H1 (cell line): ENCODE measurements around the gene VPS41. TPM values are rescaled to one million over a fixed set of nuclear protein-coding genes. Genes with fewer than 3 reads are reported as not detected.
A peak's percentile ranks its signal among the peaks of the same experiment; 100 is the strongest.

Experiments
- CTCF ChIA-PET: fragments of 300-600 bp; sonication (Branson Sonifier 250); formaldehyde crosslinking; loops from one replicate; lab custom pipeline; 2021; ENCODE audit not compliant: partially characterized antibody; lab: Charles Lee
- POLR2A ChIA-PET: fragments of 300-600 bp; sonication (Branson Sonifier 250); formaldehyde crosslinking; loops from one replicate; lab custom pipeline; 2021; ENCODE audit warnings: inconsistent platforms; ENCODE audit not compliant: partially characterized antibody; lab: Charles Lee
- DNase-seq, 2 experiments: peaks; one replicate each; pipeline versions ENCODE4 v3.0.0 to v3.0.0-alpha.2; 2010 to 2022; ENCODE audit warnings: low spot score in 2 of 2, low read depth in 1 of 2, mixed read lengths in 1 of 2
- FAIRE-seq: peaks from 2 replicates; lab custom pipeline; 2011; peaks lifted over from hg19 to GRCh38; lab: Jason Lieb, UNC
- H2AFZ ChIP-seq: 2 replicates; pipeline ENCODE4 v1.8.1; 2012; ENCODE audit warnings: low read length, inconsistent platforms
- H2AK5ac ChIP-seq: 2 replicates; pipeline ENCODE4 v1.6.1; 2013; ENCODE audit warnings: low read depth, low read length
- H2BK120ac ChIP-seq: replicated peaks from 2 replicates; pipeline ENCODE3; 2013; ENCODE audit warnings: low read depth, low read length, inconsistent platforms
- H2BK12ac ChIP-seq: 2 replicates; pipeline ENCODE4 v1.6.1; 2013; ENCODE audit warnings: low read depth, low read length
- H2BK15ac ChIP-seq: 2 replicates; pipeline ENCODE4 v1.6.1; 2013; ENCODE audit warnings: low read length
- H2BK20ac ChIP-seq: 2 replicates; pipeline ENCODE4 v1.6.1; 2013; ENCODE audit warnings: low read length
- H2BK5ac ChIP-seq: 2 replicates; pipeline ENCODE4 v1.6.1; 2013; ENCODE audit warnings: low read depth, low read length
- H3K14ac ChIP-seq: 2 replicates; pipeline ENCODE4 v1.6.1; 2013; ENCODE audit warnings: inconsistent platforms; ENCODE audit not compliant: insufficient read length
- H3K18ac ChIP-seq: 2 replicates; pipeline ENCODE4 v1.6.1; 2013; ENCODE audit warnings: low read length; ENCODE audit errors: extremely low read depth
- H3K23ac ChIP-seq: 2 replicates; pipeline ENCODE4 v1.6.1; 2013; ENCODE audit warnings: inconsistent platforms; ENCODE audit not compliant: insufficient read length
- H3K23me2 ChIP-seq: 2 replicates; pipeline ENCODE4 v1.6.1; 2013; ENCODE audit warnings: low read depth, low read length
- H3K27ac ChIP-seq: 2 replicates; pipeline ENCODE4 v1.6.1; 2011; ENCODE audit warnings: low read depth, low read length, inconsistent platforms
- H3K27me3 ChIP-seq, 4 experiments: replicated peaks in 1 of 4; 1 replicate in 1 of 4; 2 replicates in 3 of 4; pipeline versions ENCODE4 v1.6.1 to v1.8.1; 2011 to 2013; ENCODE audit warnings: low read length in 3 of 4, mild to moderate bottlenecking in 3 of 4, inconsistent platforms in 2 of 4, mixed read lengths in 2 of 4, moderate library complexity in 1 of 4; ENCODE audit not compliant: control insufficient read depth in 3 of 4, insufficient read depth in 3 of 4; ENCODE audit errors: extremely low read depth in 1 of 4
- H3K36me3 ChIP-seq, 4 experiments: 2 replicates each; pipeline versions ENCODE4 v1.6.1 to v1.8.1; 2011 to 2013; ENCODE audit warnings: mild to moderate bottlenecking in 4 of 4, low read length in 3 of 4, moderate library complexity in 2 of 4, control low read depth in 1 of 4, inconsistent platforms in 1 of 4; ENCODE audit not compliant: insufficient read depth in 4 of 4, control insufficient read depth in 2 of 4
- H3K4ac ChIP-seq: replicated peaks from 2 replicates; pipeline ENCODE3; 2013; ENCODE audit warnings: low read length, low read depth, mixed read lengths, inconsistent platforms; ENCODE audit not compliant: insufficient read length
- H3K4me1 ChIP-seq, 4 experiments: replicated peaks in 1 of 4; 1 replicate in 1 of 4; 2 replicates in 3 of 4; pipeline versions ENCODE4 v1.6.1 to v1.8.1; 2011 to 2013; ENCODE audit warnings: low read length in 3 of 4, inconsistent platforms in 2 of 4, mixed read lengths in 1 of 4; ENCODE audit not compliant: insufficient read depth in 4 of 4, control insufficient read depth in 3 of 4
- H3K4me2 ChIP-seq, 2 experiments: 2 replicates each; pipeline versions ENCODE4 v1.6.1 to v1.8.1; 2011 to 2013; ENCODE audit warnings: low read depth in 2 of 2, low read length in 2 of 2, control low read depth in 1 of 2, inconsistent platforms in 1 of 2, mild to moderate bottlenecking in 1 of 2; ENCODE audit not compliant: insufficient read depth in 1 of 2
- H3K4me3 ChIP-seq, 4 experiments: fragments of 200-600, 300-600 bp in 1 of 4; sonication (generic), shearing (Covaris generic), sonication (Bioruptor Twin) in 1 of 4; 2 replicates each; pipeline versions ENCODE4 v1.5.1 to v1.8.1; 2011 to 2016; ENCODE audit warnings: low read length in 4 of 4, low read depth in 3 of 4, control low read depth in 2 of 4, inconsistent platforms in 2 of 4, mild to moderate bottlenecking in 2 of 4, mixed read lengths in 1 of 4, moderate library complexity in 1 of 4; ENCODE audit not compliant: insufficient read depth in 2 of 4; ENCODE audit errors: extremely low read depth in 1 of 4
- H3K56ac ChIP-seq: replicated peaks from 2 replicates; pipeline ENCODE3; 2013; ENCODE audit warnings: low read depth, mild to moderate bottlenecking, mixed read lengths, low read length, inconsistent platforms; ENCODE audit not compliant: insufficient read length
- H3K79me1 ChIP-seq: 2 replicates; pipeline ENCODE4 v1.6.1; 2013; ENCODE audit warnings: low read depth, low read length, control low read depth
- H3K79me2 ChIP-seq, 2 experiments: 2 replicates each; pipeline versions ENCODE4 v1.6.1 to v1.8.1; 2012 to 2013; ENCODE audit warnings: low read length in 2 of 2, mild to moderate bottlenecking in 2 of 2, inconsistent platforms in 1 of 2; ENCODE audit not compliant: insufficient read depth in 2 of 2, control insufficient read depth in 1 of 2
- H3K9ac ChIP-seq, 4 experiments: replicated peaks in 1 of 4; 1 replicate in 1 of 4; 2 replicates in 3 of 4; pipeline versions ENCODE4 v1.6.1 to v1.8.1; 2011 to 2013; ENCODE audit warnings: low read depth in 3 of 4, low read length in 3 of 4, control low read depth in 2 of 4, mild to moderate bottlenecking in 2 of 4, moderate library complexity in 2 of 4, inconsistent platforms in 1 of 4; ENCODE audit errors: extremely low read depth in 1 of 4
- H3K9me3 ChIP-seq, 2 experiments: 2 replicates each; pipeline versions ENCODE4 v1.6.1 to v1.8.1; 2012 to 2013; ENCODE audit warnings: mild to moderate bottlenecking in 2 of 2, moderate library complexity in 2 of 2, control low read depth in 1 of 2, inconsistent platforms in 1 of 2, low read depth in 1 of 2, low read length in 1 of 2, mixed read lengths in 1 of 2; ENCODE audit not compliant: insufficient read depth in 2 of 2
- H4K20me1 ChIP-seq, 2 experiments: replicated peaks in 1 of 2; 2 replicates each; pipeline versions ENCODE3 to v1.8.1; 2011 to 2013; ENCODE audit warnings: inconsistent platforms in 2 of 2, low read length in 2 of 2, mild to moderate bottlenecking in 1 of 2; ENCODE audit not compliant: insufficient read depth in 2 of 2, control insufficient read depth in 1 of 2
- H4K5ac ChIP-seq: 2 replicates; pipeline ENCODE4 v1.6.1; 2013; ENCODE audit warnings: low read length, low read depth, mixed read lengths, inconsistent platforms; ENCODE audit not compliant: insufficient read length
- H4K8ac ChIP-seq: 2 replicates; pipeline ENCODE4 v1.8.0; 2013; ENCODE audit warnings: mild to moderate bottlenecking, moderate library complexity, low read length, inconsistent platforms; ENCODE audit not compliant: insufficient read depth; ENCODE audit errors: extremely low read depth
- H4K91ac ChIP-seq: replicated peaks from 2 replicates; pipeline ENCODE3; 2013; ENCODE audit warnings: low read length, mixed read lengths, inconsistent platforms; ENCODE audit not compliant: insufficient read length
- CBX5 ChIP-seq: fragments of 300-800, 300-1000 bp; sonication (generic); IDR thresholded peaks from 2 replicates; pipeline ENCODE4 v1.7.1; 2016; ENCODE audit warnings: antibody characterized with exemption, low read length, low read depth
- CEBPB ChIP-seq: IDR thresholded peaks from 2 replicates; pipeline ENCODE4 v1.6.1; 2012; ENCODE audit warnings: low read depth, low read length
- ZNF274 ChIP-seq: IDR thresholded peaks from 2 replicates; pipeline ENCODE4 v1.7.0; 2012; ENCODE audit warnings: low read length, borderline replicate concordance; ENCODE audit errors: extremely low read depth
- WGBS, 2 experiments: shearing (Covaris generic) in 1 of 2; methylation state at CpG; one replicate each; pipeline versions ENCODE4 v1.1.6 to v1.1.7; 2013 to 2015; ENCODE audit warnings: low lambda C conversion rate in 2 of 2, mixed read lengths in 2 of 2, inconsistent platforms in 1 of 2, low coverage in 1 of 2, missing lambda C conversion rate in 1 of 2; ENCODE audit not compliant: insufficient replicate concordance in 2 of 2, insufficient coverage in 1 of 2, insufficient read length in 1 of 2; ENCODE audit errors: extremely low coverage in 1 of 2, missing lambda C conversion rate in 1 of 2; 5-methylcytosine and 5-hydroxymethylcytosine counted together
- polyA plus RNA-seq, 7 experiments: library from polyadenylated mRNA; depleted of rRNA in 3 of 7; stranded (reverse) in 5 of 7; unstranded in 2 of 7; fragments of >200 nt in 5 of 7; fragments of 200-250 nt in 2 of 7; gene quantifications; 1 replicate in 5 of 7; 2 replicates in 1 of 7; 4 replicates in 1 of 7; pipeline versions ENCODE4 v1.2.1 to v1.2.3, GENCODE V29; 2011 to 2013; ENCODE audit warnings: missing spikeins in 2 of 7, mixed read lengths in 2 of 7
- total RNA-seq: library from RNA; stranded (reverse); fragmentation: NEBNext Ultra II Directional; extraction: Animal tissue kit (Norgen Biotek cat#: 25700); gene quantifications from 2 replicates; pipeline ENCODE4 v1.2.1, GENCODE V29; 2021
- TF ChIP-seq, protein P1 (sequence below): IDR thresholded peaks from 2 replicates; pipeline ENCODE4 v1.6.1; 2011; ENCODE audit warnings: low read depth, mild to moderate bottlenecking, low read length; ENCODE audit not compliant: insufficient read depth

The VPS41 gene
- total and polyA plus RNA-seq, 2 of the 8 experiments (the other 6 are each of a cell fraction or from before 2014, with no cell fraction given), result 10.7 to 63.3 TPM

DNA sequence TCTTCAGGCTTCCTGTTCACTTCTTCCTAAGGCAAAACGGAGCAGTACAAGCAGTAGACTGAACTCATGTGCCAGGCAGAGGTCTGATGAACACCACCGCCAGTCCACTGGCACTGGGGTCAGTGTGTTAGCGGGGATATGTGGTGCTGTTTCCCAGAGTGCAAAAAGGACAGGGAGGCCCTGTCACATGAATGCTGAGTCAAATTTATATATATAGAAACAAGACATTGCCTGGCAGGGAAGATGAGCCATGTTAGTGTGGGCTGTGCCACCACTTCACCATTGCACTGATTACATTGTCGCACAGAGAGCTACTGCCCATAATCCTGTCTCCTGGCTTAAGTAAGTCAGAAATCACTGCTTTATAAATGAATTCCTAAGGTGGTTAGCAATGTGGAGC is 155.6 kb downstream of the VPS41 start:
- Histone ChIP-seq H2AK5ac (no peak overlapping the region), H3K79me1 (no peaks in the 10 kb centered on the region), H3K9me3 (no peaks in the 10 kb centered on the region), H4K8ac (no peak overlapping the region), H3K4me2 (peak overlapping the region in 1 of 2 experiments; percentile 23; a peak in 2 of 4 replicates), H3K36me3 (peaks cover 0 to 23% (median 6%) of the 10 kb centered on the region in 4 experiments; a peak in 3 of 8 replicates), H2AFZ (no peak overlapping the region), H2BK20ac (no peak overlapping the region), H3K14ac (peak overlapping the region; percentile 69), H2BK15ac (no peak overlapping the region), H3K27ac (no peak overlapping the region), H2BK12ac (no peak overlapping the region), H3K79me2 (no peaks in the 10 kb centered on the region), H4K5ac (peak overlapping the region; percentile 38), H3K4me3 (no peak overlapping the region), H3K4me1 (peaks cover 0 to 7% (median 4%) of the 10 kb centered on the region in 4 experiments; a peak in 4 of 7 replicates), H3K23ac (no peak overlapping the region), H4K91ac (no peak overlapping the region), H4K20me1 (no peaks in the 10 kb centered on the region), H3K27me3 (no peaks in the 10 kb centered on the region)
- FAIRE-seq (no peak), DNase-seq (no peak)
- 80% methylated on average over 4 of the region's 4 CpGs; no CpG with 5 or more reads in 1 of the 2 experiments for WGBS, 2 experiments
- CTCF ChIA-PET, result interaction anchor here (0.7 kb wide), 1 partner anchor 24 kb away, joined by 3 read pairs; no protein-coding TSS in a partner anchor
- POLR2A ChIA-PET, result no interaction called here
- no peak for TF ChIP-seq CEBPB
- TF ChIP-seq, protein P1, sequence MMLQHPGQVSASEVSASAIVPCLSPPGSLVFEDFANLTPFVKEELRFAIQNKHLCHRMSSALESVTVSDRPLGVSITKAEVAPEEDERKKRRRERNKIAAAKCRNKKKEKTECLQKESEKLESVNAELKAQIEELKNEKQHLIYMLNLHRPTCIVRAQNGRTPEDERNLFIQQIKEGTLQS, result no peak
- no peak for TF ChIP-seq ZNF274
- no peak for TF ChIP-seq CBX5
- TF ChIP-seq, all 59 proteins: peak for 0
- H3K9ac ChIP-seq, result no peak overlapping the region
- H2BK120ac ChIP-seq, result no peak overlapping the region
- 0 out of 2 replicates have a peak overlapping the region, but pooled peaks have one; percentile 0 for H3K18ac ChIP-seq
- H3K23me2 ChIP-seq, result no peaks in the 10 kb centered on the region
- H2BK5ac ChIP-seq, result 0 out of 2 replicates have a peak overlapping the region, but pooled peaks have one; percentile 29
- no peak overlapping the region for H3K4ac ChIP-seq
- no peak overlapping the region for H3K56ac ChIP-seq
